GM21390 (cell line): Measurements from ENCODE around the gene SCARB1.

Experiments used
- ATAC-seq: cut with Tn5 transposase; IDR thresholded peaks from one replicate; pipeline ENCODE4 v1.9.1; 2021; ENCODE audit not compliant: unreplicated experiment

Gene SCARB1

DNA sequence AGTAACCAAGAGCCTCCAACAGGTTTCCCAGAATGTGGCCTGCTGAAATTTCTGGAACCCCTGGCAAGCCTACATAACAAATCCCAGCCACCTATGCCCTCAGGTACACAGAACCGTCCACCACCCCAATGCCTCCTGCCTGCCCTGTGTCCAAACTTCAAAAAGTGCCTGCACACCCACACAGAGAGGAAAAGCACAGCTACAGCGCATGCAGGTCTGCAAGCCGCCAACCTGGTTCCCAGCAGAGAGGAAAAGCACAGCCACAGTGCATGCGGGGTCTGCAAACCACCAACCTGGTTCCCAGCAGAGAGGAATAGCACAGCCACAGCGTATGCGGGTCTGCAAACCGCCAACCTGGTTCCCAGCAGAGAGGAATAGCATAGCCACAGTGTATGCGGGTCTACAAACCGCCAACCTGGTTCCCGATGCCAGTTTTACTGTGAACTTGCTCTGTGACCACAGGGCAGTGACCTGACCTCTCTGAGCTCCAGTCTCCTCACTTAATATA, 113.5 kb downstream of the SCARB1 start:
- no peak for ATAC-seq

DNA sequence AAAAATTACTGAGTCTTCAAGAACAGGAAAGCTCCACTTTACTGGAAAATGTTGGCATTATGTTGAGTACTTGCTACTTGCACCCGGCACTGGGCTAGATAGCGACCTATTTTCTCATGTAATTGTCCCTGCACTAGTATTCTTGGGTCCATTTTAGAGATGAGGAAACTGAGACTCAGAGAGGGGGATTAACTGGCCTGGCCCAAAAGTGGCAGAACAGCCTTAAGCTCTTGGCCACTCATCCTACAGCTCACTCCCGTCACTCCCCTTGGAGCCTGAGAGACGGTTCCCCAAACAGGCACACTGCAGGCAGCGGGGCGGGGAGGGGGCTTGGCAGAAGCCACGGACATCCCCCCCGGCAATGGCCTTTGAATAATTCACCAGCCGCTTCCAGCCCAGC, 113.9 kb downstream of the SCARB1 start:
- no peak for ATAC-seq

DNA sequence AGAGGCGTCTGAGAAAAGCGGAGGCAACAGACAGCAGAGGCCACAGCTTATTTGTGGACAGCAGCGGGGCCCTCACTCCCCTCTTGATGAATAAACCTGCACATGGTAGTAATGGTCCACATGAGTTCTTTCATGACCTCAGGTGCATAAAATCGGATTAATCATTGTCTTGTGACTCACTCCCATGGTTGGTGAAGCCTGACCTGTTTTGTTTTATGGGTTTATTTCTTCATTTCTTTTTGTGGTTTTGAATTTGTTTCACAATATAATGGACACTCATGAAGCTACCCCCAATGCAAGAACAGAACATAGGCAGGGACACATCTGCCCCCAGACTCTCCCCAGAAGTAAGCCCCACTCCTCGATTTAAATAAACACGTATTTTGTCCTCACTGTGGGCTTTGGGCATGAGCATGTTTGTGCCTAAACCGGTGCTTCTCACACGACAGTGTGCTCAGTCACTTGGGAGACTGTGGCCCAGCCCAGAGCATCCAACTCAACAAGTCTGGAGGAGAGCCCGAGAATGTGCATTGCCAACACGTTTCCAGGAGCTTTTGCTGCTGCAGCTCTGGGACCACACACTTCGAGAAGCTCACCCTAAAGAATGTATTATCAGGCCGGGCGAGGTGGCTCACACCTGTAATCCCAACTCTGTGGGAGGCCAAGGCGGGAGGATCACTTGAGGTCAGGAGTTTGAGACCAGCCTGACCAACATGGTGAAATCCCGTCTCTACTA, 116.1 kb downstream of the SCARB1 start:
- ATAC-seq, result no peak

DNA sequence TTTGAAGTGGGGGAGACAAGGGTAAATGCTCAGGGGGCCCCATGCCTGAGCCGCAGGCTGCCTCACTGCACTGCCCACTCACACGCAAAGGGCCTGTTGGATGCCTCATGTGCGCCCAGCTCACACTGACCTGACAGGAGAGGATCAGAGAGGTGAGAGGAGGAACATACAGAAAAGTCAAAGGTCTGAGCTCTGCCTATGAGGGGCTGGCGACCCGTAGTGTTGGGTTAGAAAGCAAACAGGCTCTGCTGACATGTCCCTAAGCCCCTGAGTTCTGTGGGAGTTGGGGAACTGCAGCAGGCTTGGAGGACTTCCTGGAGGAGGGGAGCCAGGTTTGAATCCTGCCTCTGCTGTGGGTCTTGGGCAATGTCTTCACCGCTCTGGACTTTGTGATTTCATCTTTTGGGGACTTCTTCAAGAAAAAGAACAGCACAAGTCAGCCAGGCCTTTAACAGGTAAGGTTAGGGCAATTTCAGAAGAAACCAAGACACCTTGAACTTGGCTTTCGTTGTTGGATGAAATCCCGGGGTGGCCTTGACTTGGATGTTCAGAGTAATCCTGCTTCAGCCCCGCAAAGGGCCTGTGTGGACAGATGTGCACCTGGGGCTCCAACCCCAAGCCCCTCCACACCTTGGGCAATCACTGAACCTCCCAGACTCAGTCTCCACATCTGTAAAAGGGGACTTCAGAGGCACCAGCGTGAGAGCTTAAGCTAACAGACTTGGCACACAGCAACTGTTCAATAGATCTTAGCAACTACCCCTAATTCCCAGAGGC, 116.8 kb downstream of the SCARB1 start:
- no peak for ATAC-seq

DNA sequence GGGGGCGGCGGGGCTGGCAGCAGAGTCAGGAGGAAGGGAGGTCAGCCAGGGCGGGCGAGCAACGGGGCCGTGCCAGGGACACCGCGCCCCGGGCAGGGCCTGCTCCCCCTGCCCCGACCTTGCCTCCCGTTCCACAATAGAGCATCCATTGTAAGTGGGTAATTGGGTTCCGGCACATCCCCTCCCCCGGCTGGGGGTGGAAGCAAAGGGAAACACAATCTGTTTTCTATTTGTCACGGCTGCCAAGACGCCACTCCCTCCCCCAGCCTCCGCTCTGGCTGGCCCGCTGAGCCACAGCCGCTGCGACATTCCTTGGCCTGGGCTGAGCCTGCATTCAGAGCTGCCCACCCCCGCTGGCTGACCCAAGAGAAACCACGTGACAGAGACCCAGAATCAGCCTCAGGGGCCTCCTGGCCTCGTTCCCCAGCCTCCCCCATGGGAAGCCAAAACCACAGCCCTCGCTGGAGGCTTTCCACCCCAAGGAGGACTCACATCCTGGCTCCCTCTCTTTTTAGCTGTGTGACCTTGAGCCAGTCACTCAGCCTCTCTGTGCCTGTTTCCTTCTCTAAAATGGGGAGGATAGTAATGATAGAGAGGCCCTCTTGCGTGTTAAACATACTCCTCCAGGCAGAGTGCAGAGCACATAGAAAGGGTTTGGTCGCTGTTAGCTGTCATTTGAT, 117.6 kb downstream of the SCARB1 start:
- ATAC-seq, result peak; percentile 54

DNA sequence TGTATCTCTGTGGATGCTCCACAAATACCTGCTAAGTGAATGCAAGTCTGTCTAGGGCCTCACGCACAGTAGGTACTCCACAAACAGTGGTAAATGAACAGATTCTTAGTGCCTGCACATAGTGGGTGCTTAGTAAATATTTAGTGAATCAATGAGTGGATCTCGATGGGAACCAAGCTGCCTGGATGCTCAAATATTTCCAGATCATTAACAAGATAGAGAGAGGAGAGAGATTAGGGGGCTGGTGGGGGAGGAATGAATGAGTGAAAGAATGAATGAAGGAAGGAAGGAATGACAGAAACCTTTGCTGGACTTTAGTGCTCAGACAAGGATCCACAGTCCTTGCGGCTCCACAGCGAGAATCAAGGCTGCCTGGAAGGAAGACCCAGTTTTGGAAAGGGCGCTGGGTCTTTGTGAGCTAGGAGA, 118.2 kb downstream of the SCARB1 start:
- ATAC-seq, result no peak

DNA sequence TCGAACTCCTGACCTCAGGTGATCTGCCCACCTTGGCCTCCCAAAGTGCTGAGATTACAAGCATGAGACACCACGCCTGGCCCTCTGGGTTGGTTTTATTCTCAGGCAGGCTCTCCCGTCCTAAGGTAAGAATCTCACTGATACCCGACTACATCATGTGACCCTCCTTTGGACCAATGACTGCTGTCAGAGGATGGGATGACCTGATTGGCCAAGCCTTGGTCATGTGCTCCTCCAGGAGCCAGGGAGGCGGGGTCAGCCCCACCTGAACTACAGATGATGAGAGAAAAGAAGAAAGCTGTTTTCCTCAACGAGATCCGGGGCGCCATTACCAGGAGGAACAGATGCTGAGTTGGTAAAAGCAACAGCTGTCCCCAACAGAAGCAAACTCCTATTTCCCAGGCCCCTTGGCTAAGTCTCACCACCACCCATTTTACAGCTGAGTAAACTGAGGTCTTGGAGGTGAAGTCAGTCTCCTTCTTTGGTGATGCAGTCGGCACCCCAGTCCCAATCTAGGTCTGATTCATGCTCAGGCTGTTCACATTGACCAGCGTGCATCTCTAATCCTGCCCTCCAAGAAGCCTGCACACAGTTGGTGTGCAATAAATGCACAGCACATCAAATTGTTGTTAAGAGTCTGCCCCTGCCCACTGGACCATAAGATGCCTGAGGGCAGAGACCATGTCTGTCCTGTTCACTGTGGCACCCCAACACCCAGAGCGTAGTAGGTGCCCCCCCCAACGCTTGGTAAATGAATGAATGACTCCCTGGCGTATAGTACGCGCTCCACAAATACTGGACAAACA, 118.8 kb downstream of the SCARB1 start:
- ATAC-seq, result no peak

DNA sequence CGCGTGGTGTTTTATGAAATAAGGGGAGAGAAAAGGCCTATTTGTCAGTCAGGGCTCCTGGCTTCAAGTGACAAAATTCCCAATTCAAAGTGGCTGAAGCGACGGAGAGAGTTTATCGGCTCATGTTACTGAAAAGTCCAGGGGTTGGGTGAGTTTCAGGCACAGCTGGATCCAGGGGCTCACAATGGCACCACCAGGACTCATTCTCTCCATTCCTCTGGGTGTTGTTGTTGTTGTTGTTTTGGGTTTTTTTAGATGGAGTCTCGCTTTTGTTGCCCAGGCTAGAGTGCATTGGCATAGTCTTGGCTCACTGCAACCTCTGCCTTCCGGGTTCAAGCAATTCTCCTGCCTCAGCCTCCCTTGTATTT, 119.4 kb downstream of the SCARB1 start:
- no peak for ATAC-seq

DNA sequence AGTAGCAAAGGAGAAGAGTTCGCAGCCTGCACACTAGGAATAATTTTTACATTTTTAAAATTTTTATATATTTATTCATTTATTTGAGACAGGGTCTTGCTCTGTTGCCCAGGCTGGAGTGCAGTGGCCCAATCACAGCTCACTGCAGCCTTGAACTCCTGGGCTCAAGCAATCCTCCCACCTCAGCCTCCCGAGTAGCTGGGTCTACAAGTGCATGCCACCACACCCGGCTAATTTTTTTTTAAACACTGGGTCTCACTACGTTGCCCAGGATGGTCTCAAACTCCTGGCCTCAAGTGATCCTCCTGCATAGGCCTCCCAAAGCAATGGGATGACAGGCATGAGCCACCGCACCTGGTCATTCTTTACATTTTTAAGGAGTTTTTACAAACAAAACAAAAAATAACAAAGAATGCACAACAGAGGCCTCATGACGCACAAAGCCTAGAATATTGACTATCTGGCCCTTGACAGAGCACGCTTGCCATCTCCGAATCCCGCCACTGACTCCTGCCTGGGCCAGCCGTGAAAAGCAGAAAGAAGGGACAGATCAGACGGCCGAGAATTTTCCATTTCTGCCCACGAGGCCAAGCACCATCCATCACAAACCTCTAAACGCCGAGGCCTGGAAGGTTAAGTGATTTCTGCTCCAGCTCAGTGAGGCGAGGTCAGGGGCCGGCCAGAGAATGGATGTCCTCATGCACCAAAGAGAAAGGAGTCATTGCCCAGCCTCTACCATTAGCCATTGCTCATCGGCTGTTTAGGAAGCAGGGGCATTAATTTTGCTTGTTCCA, 120.0 kb downstream of the SCARB1 start:
- ATAC-seq, result no peak

DNA sequence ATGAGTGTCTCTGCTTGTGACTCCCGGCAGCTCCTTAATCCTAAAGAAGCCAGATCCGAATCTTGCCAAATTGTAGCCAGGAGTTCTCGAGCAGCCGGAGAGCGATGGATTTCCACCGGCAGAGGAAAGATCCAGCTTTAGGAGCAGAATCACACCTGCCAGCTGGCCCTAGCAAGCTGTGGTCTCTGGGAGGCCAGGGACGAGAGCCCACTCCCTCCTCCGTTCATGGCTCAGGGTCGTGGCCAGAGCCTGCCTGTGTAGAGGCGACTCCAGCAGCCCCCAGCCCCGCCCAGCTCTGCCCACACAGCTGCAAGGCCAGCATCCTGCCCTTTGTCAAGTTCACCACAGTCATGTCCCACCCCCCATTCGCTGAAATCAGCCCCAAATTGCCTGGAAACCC, 121.0 kb downstream of the SCARB1 start:
- ATAC-seq, result no peak

DNA sequence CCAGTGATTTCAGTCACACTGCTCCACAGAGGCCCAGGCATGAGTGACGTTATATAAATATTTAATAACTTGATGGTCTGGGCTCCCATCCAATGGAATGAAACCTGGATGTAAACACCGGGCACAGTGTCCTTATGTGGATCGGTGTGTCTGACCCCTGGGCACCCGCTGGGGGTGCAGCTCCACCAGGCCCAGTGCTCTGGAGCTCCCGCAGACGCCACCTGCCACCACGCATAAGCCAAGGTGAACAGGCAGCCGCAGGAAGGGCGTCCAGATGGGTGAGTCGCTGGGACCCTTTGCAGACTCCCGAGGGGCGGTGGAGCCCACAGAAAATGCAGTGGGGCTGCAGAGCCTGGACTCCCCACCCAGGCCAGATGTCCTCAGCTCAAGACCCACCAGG, 121.6 kb downstream of the SCARB1 start:
- ATAC-seq, result no peak

DNA sequence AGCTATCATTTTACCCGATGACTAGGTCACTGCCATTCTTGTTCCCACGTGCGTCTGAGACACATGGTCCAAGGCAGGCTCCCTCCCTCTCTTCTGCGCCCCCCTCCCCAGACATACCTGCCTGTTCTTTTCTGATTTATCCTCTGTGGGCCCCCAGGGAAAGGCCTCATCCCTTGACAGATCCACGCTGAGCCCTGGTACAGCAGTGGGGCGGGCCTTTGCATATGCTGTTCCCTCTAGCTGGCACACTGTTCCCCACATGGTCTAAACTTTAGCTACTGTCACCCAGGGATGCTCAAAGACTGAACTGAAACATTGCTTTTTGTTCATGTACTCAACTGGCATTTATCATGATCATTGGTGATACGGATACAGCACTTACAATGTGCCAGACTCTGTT, 122.5 kb downstream of the SCARB1 start:
- ATAC-seq, result no peak

DNA sequence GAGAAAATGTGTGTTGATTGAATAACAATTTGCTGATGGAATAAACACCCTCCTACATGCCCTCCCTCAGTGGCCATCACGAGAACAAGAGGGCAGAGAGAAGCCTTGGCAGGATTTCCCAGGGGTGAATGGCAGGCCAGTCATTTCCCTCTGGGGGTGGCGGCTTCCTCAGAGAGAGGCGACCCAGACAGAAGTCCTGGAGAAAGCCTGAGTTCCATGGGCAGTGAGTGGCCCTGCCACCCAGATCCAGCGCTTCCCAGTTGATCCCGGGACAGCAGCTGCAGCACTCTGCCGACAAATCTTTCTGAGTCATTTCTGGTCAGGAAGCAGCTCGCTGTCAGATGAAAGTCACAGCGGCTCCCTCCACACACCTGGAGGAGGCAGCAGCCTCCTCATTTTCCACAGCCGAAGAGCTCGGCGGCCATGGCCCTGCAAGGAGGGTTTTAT, 123.0 kb downstream of the SCARB1 start:
- ATAC-seq, result no peak

DNA sequence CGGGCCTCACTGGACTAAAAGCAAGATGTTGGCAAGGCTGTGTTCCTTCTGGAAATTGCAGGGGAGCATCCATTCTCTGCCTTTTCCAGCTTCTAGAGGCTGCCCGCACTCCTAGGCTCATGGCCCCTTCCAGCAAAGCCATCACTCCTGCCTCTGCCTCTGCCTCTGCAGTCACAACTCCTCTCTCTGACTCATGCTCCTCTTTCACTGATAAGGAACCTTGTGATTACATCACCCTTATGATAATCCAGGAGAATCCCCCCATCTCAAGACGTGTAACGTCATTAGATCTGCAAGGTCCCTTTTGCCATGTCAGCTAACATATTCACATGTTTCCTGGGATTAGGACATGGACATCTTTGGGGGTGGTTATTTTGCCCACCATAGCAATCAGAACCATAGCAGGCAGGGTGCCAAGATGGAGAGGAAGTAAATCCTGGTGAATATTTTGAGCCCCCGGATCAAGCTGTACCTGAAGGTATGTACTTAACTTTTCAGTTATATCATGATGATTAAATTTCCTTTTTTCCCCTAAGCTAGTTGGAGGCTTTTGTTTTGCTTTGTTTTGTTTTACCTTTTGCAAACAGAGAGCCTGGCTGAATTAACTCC, 123.6 kb downstream of the SCARB1 start:
- no peak for ATAC-seq

DNA sequence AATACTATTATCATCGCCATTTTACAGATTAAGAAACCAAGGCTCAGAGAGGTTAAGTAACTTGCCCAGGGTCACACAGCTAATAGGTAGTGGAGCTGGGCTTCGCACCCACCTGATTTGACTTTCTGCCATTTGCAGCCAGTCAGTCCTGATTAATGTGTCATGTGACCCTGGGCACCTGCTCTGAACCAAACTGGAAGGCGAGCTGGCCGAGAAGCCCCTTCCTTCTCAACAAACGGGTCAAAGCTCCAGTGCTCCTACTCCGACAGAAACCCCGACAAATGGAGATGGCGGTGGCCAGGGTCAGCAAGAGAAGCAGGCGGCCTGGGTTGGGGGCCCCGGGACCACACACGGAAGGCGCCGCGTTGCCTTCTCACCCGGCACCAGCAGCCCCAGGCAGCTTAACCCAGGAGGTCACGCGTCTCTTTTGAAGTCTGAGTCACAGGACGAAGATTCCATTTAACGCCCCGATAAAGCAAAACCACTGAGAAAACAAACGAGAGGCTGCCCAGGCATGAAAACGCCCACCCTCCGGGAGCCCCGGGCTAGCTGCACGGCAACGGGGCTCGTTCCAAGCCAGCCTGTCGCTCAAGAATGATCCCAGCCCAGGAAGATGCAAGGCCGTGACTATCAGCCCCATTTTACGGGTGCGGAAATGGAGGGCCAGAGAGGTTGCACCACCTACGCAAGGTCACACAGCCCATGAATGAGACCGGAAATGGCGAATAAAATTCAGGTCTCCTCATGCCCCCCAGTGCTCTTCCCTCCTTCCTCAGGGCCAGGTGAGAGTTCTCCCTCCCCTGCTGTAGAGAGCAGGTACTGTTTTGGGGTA, 124.8 kb downstream of the SCARB1 start:
- ATAC-seq, result no peak

DNA sequence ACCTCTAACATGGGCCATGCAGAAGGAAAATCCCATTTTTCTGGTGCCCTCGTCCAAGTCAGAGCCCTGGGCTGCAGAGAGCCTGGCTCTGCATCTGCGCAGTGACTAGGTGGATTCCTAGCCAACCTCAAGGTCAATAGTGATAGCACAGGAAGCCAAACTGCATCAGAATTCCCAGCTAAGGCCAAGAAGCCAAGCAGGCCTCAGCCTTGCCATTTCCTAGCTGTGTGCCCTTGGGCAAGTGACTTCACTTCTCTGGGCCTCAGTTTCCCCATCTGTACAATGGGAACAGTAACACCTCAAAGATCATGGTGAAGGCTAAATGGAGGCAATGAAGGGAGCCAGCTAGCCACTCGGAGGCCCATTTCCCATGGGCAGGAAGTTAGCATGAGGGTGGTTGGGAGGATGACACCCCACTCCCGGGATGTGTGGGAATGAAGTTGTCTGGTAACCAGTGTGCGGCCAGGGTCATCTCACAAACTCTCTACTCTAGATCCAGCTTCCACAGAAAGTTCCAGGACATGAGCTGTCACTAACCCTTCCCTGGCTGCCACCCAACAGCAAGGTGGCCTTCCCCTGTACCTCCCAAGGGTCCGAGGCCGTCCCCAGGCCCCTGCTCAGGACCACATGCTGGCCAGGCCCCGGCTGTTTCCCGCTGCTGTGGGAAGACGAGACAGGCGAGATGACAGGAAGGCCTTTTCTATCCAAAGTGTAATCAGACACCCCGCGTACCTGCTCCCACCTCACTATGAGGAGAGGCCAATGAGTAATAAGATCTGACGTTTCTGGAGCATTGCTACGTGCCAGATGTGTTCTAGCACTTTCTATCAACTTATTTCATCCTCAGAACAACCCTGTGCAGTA, 125.7 kb downstream of the SCARB1 start:
- no peak for ATAC-seq

DNA sequence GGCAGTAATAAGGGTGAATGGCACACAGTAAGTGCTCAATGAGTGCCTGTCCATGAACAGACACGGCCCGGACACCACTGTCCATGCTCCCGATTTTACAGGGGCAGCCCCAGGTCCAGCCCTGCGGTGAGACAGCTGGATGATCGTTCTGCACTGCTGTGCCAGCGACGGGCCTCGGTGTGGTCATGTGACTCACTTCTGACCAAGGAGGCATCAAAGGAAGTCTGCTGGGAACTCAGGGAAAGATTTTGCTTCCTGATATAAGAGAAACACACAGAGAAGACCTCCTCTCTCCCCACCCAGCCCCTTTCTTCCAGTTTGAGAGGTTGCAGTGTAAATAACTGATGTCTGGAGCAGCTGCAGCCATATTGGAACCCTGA, 126.6 kb downstream of the SCARB1 start:
- ATAC-seq, result no peak
